MM.1S (cell line): ENCODE measurements around the gene PXYLP1.

ENCODE experiments used
- DNase-seq: peaks from one replicate; pipeline ENCODE4 v3.0.0-alpha.2; 2015
- H2AFZ ChIP-seq: fragments of 300-600 bp; sonication (generic); 2 replicates; pipeline ENCODE4 v1.6.0; 2016; ENCODE audit warnings: antibody characterized with exemption, low read length
- H3F3A ChIP-seq: fragments of 300-600 bp; sonication (generic); 2 replicates; pipeline ENCODE4 v1.6.1; 2016; ENCODE audit warnings: mild to moderate bottlenecking, antibody characterized with exemption, low read length, moderate library complexity, mixed read lengths; ENCODE audit not compliant: insufficient read depth
- H3K27ac ChIP-seq: fragments of 300-600 bp; sonication (generic); 2 replicates; pipeline ENCODE4 v1.5.1; 2016; ENCODE audit warnings: mild to moderate bottlenecking, low read length
- H3K27me3 ChIP-seq: fragments of 300-600 bp; sonication (generic); replicated peaks from 2 replicates; pipeline ENCODE4 v1.6.0; 2016; ENCODE audit warnings: low read length; ENCODE audit not compliant: insufficient read depth
- H3K36me3 ChIP-seq: fragments of 300-600 bp; sonication (generic); replicated peaks from 2 replicates; pipeline ENCODE4 v1.6.1; 2016; ENCODE audit warnings: mild to moderate bottlenecking, low read length, mixed read lengths; ENCODE audit not compliant: insufficient read depth
- H3K4me1 ChIP-seq: fragments of 300-600 bp; sonication (generic); 2 replicates; pipeline ENCODE4 v1.6.1; 2016; ENCODE audit warnings: low read length, mixed read lengths
- H3K4me2 ChIP-seq: fragments of 300-600 bp; sonication (generic); 2 replicates; pipeline ENCODE4 v1.6.0; 2016; ENCODE audit warnings: low read depth, low read length
- H3K4me3 ChIP-seq: fragments of 300-600 bp; sonication (generic); 2 replicates; pipeline ENCODE4 v1.5.1; 2016; ENCODE audit warnings: low read length, mixed read lengths
- H3K79me2 ChIP-seq: fragments of 300-600 bp; sonication (generic); 2 replicates; pipeline ENCODE4 v1.6.1; 2016; ENCODE audit warnings: mixed run types, low read length, mixed read lengths
- H3K9ac ChIP-seq: fragments of 300-600 bp; sonication (generic); 2 replicates; pipeline ENCODE4 v1.6.1; 2016; ENCODE audit warnings: low read length, mixed read lengths
- H3K9me2 ChIP-seq: fragments of 300-600 bp; sonication (generic); replicated peaks from 2 replicates; pipeline ENCODE4 v1.6.1; 2016; ENCODE audit warnings: mild to moderate bottlenecking, low read length, mixed read lengths; ENCODE audit not compliant: insufficient read depth
- H3K9me3 ChIP-seq: fragments of 300-600 bp; sonication (generic); replicated peaks from 2 replicates; pipeline ENCODE4 v1.6.1; 2016; ENCODE audit warnings: mild to moderate bottlenecking, low read length, mixed read lengths; ENCODE audit not compliant: insufficient read depth
- H4K20me1 ChIP-seq: fragments of 300-600 bp; sonication (generic); 2 replicates; pipeline ENCODE4 v1.6.1; 2016; ENCODE audit warnings: mild to moderate bottlenecking, low read length, moderate library complexity, mixed read lengths; ENCODE audit not compliant: insufficient read depth
- EZH2 ChIP-seq: fragments of 300-600 bp; sonication (generic); optimal IDR thresholded peaks from 2 replicates; pipeline ENCODE3; 2017; ENCODE audit warnings: low read depth, mild to moderate bottlenecking, antibody characterized with exemption, low read length, mixed read lengths
- EZH2phosphoT487 ChIP-seq: fragments of 300-600 bp; sonication (generic); IDR thresholded peaks from 2 replicates; pipeline ENCODE4 v1.6.1; 2018; ENCODE audit warnings: antibody characterized with exemption, low read length
- TF ChIP-seq, protein P1 (sequence below): fragments of 300-600 bp; sonication (generic); IDR thresholded peaks from 2 replicates; pipeline ENCODE4 v1.5.1; 2016; ENCODE audit warnings: antibody characterized with exemption, low read length, mixed read lengths

PXYLP1 gene

DNA sequence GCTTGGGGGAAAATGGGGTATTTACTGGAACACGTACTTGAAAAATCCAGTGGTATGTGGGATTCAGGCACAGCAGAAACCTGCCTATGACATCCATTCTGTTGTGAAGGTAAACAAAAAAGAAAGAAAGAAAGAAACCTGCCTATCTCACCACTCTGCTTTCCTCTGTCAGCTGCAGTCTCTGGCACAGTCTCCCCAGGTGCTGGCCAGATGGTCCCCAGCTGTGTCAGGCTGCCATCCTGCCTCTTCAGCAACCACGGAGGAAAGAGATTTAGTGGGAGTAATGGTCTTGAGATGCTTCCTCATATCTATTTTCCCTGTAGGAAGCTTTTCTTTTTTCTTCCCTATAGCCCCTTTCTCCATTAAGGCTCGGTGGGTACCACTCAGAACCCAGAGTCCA lies 2.5 kb upstream of the PXYLP1 start:
- Histone ChIP-seq H3K4me1 (peaks cover 21% of the 10 kb centered on the region), H3K4me2 (0 out of 2 replicates have a peak overlapping the region, but pooled peaks have one; percentile 1), H3K27me3 (no peaks in the 10 kb centered on the region), H3K9me2 (no peaks in the 10 kb centered on the region), H3K36me3 (no peaks in the 10 kb centered on the region), H4K20me1 (no peaks in the 10 kb centered on the region), H3K9me3 (no peaks in the 10 kb centered on the region), H2AFZ (no peak overlapping the region), H3K79me2 (no peaks in the 10 kb centered on the region), H3K9ac (no peak overlapping the region), H3F3A (no peaks in the 10 kb centered on the region), H3K27ac (peak overlapping the region; percentile 14; the same call in 1 of the 2 replicates), H3K4me3 (no peak overlapping the region)
- DNase-seq, result peak; percentile 43
- TF ChIP-seq, protein P1, sequence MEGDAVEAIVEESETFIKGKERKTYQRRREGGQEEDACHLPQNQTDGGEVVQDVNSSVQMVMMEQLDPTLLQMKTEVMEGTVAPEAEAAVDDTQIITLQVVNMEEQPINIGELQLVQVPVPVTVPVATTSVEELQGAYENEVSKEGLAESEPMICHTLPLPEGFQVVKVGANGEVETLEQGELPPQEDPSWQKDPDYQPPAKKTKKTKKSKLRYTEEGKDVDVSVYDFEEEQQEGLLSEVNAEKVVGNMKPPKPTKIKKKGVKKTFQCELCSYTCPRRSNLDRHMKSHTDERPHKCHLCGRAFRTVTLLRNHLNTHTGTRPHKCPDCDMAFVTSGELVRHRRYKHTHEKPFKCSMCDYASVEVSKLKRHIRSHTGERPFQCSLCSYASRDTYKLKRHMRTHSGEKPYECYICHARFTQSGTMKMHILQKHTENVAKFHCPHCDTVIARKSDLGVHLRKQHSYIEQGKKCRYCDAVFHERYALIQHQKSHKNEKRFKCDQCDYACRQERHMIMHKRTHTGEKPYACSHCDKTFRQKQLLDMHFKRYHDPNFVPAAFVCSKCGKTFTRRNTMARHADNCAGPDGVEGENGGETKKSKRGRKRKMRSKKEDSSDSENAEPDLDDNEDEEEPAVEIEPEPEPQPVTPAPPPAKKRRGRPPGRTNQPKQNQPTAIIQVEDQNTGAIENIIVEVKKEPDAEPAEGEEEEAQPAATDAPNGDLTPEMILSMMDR, result no peak
- TF ChIP-seq EZH2 (no peak), EZH2phosphoT487 (no peak)

DNA sequence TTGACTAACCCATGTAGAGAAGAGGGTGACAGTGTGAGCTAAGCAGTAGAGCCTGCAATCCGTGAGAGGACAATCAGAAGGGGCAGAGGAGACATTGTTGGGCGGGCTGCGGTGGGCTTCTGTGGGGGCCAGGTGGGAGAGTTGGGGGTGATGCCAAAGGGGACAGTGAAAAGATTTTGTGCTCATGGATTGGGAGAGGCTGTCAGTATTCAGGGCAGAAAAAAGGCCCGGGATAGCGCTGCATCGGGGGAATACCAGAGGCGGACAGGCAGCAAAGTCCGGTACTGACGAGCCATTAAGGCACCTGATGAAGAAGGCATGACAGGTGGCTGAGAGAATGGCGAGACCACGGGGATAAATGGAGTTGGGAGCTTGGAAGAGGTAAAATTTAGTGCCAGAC lies 1.3 kb upstream of the PXYLP1 start:
- Histone ChIP-seq H3K36me3 (no peaks in the 10 kb centered on the region), H3K9me3 (no peaks in the 10 kb centered on the region), H2AFZ (no peak overlapping the region), H3K27ac (no peak overlapping the region), H3K9me2 (no peaks in the 10 kb centered on the region), H3K9ac (no peak overlapping the region), H3F3A (no peaks in the 10 kb centered on the region), H4K20me1 (no peaks in the 10 kb centered on the region), H3K4me2 (no peak overlapping the region), H3K4me3 (no peak overlapping the region), H3K79me2 (no peaks in the 10 kb centered on the region), H3K4me1 (peaks cover 21% of the 10 kb centered on the region), H3K27me3 (no peaks in the 10 kb centered on the region)
- no peak for DNase-seq
- TF ChIP-seq, protein P1, result no peak
- TF ChIP-seq EZH2 (no peak), EZH2phosphoT487 (no peak)

DNA sequence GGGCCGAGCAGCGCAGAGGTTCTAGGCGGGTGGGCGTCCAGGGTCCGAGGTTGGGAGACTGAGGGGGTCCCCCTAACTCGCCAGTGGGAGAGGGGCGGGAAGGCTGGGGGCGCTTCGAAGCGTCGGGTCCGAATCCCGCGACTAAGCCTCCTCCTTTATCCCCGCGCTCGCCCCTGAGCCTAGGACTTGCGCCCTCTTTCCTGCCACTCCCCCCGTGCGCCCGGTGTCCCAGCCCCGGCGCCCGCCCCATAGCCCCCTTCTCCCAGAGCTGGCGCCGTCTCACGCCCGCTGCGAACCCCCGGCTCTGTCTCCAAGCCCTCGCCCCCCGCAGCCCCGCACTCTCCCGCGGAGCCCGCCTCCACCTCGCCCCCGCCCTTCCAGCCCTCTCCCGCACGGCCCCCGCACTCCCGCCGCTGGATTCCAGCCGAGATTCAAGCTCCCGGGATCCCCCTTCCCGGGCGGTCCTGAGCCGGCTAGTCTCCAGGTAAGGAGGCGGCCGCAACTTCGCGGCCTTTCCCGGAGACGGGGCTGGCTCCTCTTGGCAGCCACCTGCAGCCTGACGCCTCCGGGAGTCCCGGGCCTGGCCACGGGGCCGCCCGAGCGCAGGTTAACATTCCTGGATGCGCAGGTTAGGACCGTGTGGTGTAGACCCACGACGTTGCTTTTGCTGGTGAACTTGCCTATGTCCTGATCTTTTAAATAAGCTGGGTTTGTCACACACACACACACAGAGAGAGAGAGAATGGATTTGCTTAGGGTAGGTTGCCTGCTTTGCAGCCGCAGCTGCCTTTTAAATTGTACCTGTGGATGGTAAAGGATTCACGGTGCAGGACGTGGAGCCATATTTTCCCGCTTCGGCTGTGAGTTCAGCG lies 563 bp downstream of the PXYLP1 start:
- Histone ChIP-seq H3K9me2 (no peaks in the 10 kb centered on the region), H4K20me1 (no peaks in the 10 kb centered on the region), H3K79me2 (no peaks in the 10 kb centered on the region), H3K36me3 (no peaks in the 10 kb centered on the region), H2AFZ (peak overlapping the region; percentile 74), H3F3A (no peaks in the 10 kb centered on the region), H3K27me3 (no peaks in the 10 kb centered on the region), H3K9me3 (no peaks in the 10 kb centered on the region), H3K9ac (peak overlapping the region; percentile 54; the same call in 1 of the 2 replicates), H3K4me3 (peak overlapping the region; percentile 63), H3K4me1 (peaks cover 21% of the 10 kb centered on the region), H3K4me2 (peak overlapping the region; percentile 83), H3K27ac (no peak overlapping the region)
- no peak for TF ChIP-seq EZH2phosphoT487
- TF ChIP-seq, protein P1, result no peak
- TF ChIP-seq EZH2, result no peak
- DNase-seq, result peak; percentile 22
